CD4-positive, alpha-beta memory T cell (primary cell): Measurements from ENCODE around the gene SFT2D2. TPM values are rescaled to one million over a fixed set of nuclear protein-coding genes. Genes with fewer than 3 reads are reported as not detected.

Source experiments
- CTCF ChIA-PET: fragments of 350-600 bp; sonication (Branson Sonifier 250); formaldehyde crosslinking; loops from one replicate; lab custom pipeline; 2021; ENCODE audit warnings: inconsistent platforms; ENCODE audit not compliant: partially characterized antibody; lab: Charles Lee
- POLR2A ChIA-PET: fragments of 350-600 bp; sonication (Branson Sonifier 250); formaldehyde crosslinking; loops from one replicate; lab custom pipeline; 2021; ENCODE audit not compliant: partially characterized antibody; lab: Charles Lee
- DNase-seq, 5 donors: peaks; one replicate each; pipeline versions ENCODE4 v3.0.0 to v3.0.0-alpha.2; 2020 to 2022; ENCODE audit warnings: mixed read lengths in 1 of 5
- H3K27ac ChIP-seq: one replicate; pipeline ENCODE4 v1.7.0; 2013; ENCODE audit warnings: low read depth, low read length
- H3K27me3 ChIP-seq: 2 replicates; pipeline ENCODE4 v1.7.0; 2013; ENCODE audit warnings: mild to moderate bottlenecking, low read length, moderate library complexity; ENCODE audit not compliant: insufficient read depth
- H3K36me3 ChIP-seq: 2 replicates; pipeline ENCODE4 v1.7.0; 2013; ENCODE audit warnings: mild to moderate bottlenecking, low read length, moderate library complexity; ENCODE audit not compliant: insufficient read depth
- H3K4me1 ChIP-seq: 2 replicates; pipeline ENCODE4 v1.7.0; 2013; ENCODE audit warnings: mild to moderate bottlenecking, low read length, moderate library complexity; ENCODE audit not compliant: insufficient read depth
- H3K4me3 ChIP-seq, 2 donors: one replicate each; pipeline ENCODE4 v1.7.0; 2013; ENCODE audit warnings: low read length in 2 of 2, mild to moderate bottlenecking in 1 of 2
- H3K9me3 ChIP-seq, 2 donors: one replicate each; pipeline ENCODE4 v1.7.0; 2013; ENCODE audit warnings: low read length in 2 of 2, control low read depth in 1 of 2; ENCODE audit not compliant: control insufficient read depth in 1 of 2
- H3K27ac Mint-ChIP-seq, 7 donors: one replicate each; pipeline ENCODE4 v1.8.0; 2020 to 2021; ENCODE audit warnings: mixed read lengths in 7 of 7, mild to moderate bottlenecking in 6 of 7, inconsistent platforms in 3 of 7, moderate library complexity in 3 of 7
- H3K27me3 Mint-ChIP-seq, 2 donors: one replicate each; pipeline ENCODE4 v1.8.0; 2020 to 2021; ENCODE audit warnings: mixed read lengths in 2 of 2
- H3K36me3 Mint-ChIP-seq, 2 donors: one replicate each; pipeline ENCODE4 v1.8.0; 2020 to 2021; ENCODE audit warnings: mixed read lengths in 2 of 2, inconsistent platforms in 1 of 2, mild to moderate bottlenecking in 1 of 2
- H3K4me1 Mint-ChIP-seq, 4 donors: one replicate each; pipeline ENCODE4 v1.8.0; 2020 to 2021; ENCODE audit warnings: mixed read lengths in 4 of 4, mild to moderate bottlenecking in 1 of 4
- H3K4me3 Mint-ChIP-seq, 8 donors: one replicate each; pipeline ENCODE4 v1.8.0; 2020 to 2021; ENCODE audit warnings: mixed read lengths in 8 of 8, mild to moderate bottlenecking in 7 of 8, moderate library complexity in 6 of 8, inconsistent platforms in 3 of 8
- H3K9me3 Mint-ChIP-seq, 8 donors: one replicate each; pipeline ENCODE4 v1.8.0; 2020 to 2021; ENCODE audit warnings: mixed read lengths in 8 of 8, mild to moderate bottlenecking in 5 of 8, inconsistent platforms in 3 of 8, moderate library complexity in 1 of 8
- intact Hi-C: fragments of 100-400 bp; cut with micrococcal nuclease; formaldehyde crosslinking; loops from one replicate; pipeline ENCODE4 v1.15.1; 2023
- polyA plus RNA-seq, 2 donors: library from polyadenylated mRNA; unstranded; fragments of 300-500 nt; fragmentation: Illumina TruSeq; gene quantifications; one replicate each; pipeline ENCODE4 v1.2.3, GENCODE V29; 2021
- total RNA-seq, 2 experiments: library from RNA; stranded (reverse); gene quantifications; one replicate each; pipeline ENCODE4 v1.2.3, GENCODE V29; 2021

The SFT2D2 gene
- total and polyA plus RNA-seq, 4 experiments from 2014 or later = 13.6 to 63.2 (median 51.3) TPM

DNA sequence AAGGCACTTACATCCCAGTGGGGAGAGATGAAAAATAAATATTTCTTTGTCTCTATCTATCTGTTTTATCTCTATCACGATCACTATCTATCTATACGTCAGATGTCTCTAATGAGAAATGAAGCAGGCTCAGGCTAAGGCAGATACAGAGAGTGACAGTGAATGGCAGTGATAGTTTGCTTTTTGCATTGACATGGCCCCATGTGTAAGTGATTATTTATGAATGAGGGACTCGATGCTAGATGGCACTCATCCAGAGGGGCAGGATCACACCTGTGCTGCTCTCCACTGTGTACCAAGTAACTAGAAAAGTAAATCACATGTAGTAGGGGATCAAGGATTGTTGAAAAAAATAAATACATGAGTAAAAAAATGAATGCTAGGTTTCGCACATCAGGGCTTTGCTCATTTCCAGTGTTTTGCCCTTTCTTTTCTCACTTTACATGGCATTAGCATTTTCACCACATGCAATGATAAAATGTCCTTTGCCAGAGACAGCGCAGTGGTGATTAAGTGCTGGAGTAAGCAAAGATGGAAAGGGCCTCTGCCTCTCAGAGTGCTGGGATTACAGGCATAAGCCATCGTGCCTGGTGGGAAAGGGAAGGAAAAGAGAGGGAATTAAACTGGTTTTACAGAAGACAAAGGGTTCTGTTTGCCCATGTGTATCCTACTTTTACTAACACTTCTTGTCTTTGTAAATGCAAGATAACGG is 71.4 kb downstream of the SFT2D2 start:
- H3K27me3 Mint-ChIP-seq = no peaks in the 10 kb centered on the region
- intact Hi-C loops = no loop called here
- H3K9me3 Mint-ChIP-seq = no peaks in the 10 kb centered on the region

DNA sequence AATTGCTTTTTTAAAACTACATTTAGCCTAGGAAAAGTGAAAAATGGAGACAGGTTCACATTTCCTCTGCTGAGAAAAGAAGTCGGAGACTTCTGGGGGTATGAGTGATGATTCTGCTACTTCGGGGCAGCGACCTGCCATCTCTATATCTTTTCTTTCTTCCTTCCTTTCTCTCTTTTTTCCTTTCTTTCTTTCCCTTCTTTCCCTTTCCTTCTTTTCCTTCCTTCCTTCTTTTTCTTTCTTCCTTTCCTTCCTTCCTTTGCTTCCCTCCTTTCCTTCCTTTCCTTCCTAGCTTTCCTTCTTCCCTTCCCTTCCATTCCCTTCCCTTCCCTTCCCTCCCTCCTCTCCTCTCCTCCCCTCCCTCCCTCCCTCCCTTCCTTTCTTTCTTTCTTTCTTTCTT is 72.6 kb downstream of the SFT2D2 start:
- Histone ChIP-seq H3K9me3 (no peaks in the 10 kb centered on the region), H3K36me3 (no peaks in the 10 kb centered on the region), H3K4me1 (no peaks in the 10 kb centered on the region), H3K27ac (no peak overlapping the region), H3K27me3 (no peaks in the 10 kb centered on the region), H3K4me3 (no peak overlapping the region)
- Mint-ChIP-seq H3K36me3 (peaks cover 11 to 30% of the 10 kb centered on the region in 2 donors), H3K27me3 (no peaks in the 10 kb centered on the region), H3K27ac (no peak overlapping the region), H3K9me3 (no peaks in the 10 kb centered on the region), H3K4me3 (no peak overlapping the region), H3K4me1 (no peaks in the 10 kb centered on the region)
- ChIA-PET POLR2A (no interaction called here), CTCF (no interaction called here)
- intact Hi-C loops = no loop called here
- DNase-seq = no peak

More for the DNA sequence above, 71.4 kb downstream of the SFT2D2 start:
- Mint-ChIP-seq H3K4me1 (no peaks in the 10 kb centered on the region), H3K4me3 (no peak overlapping the region), H3K36me3 (peaks cover 11 to 32% of the 10 kb centered on the region in 2 donors), H3K27ac (no peak overlapping the region)
- Histone ChIP-seq H3K4me1 (no peaks in the 10 kb centered on the region), H3K27ac (no peak overlapping the region), H3K27me3 (no peaks in the 10 kb centered on the region), H3K4me3 (no peak overlapping the region), H3K9me3 (no peaks in the 10 kb centered on the region), H3K36me3 (no peaks in the 10 kb centered on the region)
- CTCF ChIA-PET = no interaction called here
- POLR2A ChIA-PET = no interaction called here
- DNase-seq = no peak

DNA sequence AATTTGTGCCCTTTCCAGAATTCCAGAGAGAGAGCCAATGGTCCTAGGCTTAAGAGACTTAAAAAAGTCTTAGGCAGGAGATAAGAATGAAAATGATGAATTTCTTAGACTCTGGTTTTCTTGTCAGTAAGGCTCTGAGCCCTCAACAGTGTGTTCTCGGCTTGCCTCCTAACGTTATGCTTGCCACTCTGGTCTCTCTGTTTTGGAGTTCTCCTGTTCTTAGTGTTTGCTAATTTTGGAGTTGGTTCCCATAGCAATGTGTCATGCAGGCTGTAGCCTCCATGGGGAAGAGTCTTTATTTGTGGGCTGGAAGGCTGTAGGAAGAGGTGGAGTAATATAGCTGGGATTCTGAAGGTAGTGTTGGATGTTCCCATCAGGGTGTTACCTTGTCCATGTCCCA is 74.8 kb downstream of the SFT2D2 start:
- no peaks in the 10 kb centered on the region for H3K4me1 Mint-ChIP-seq
- Histone ChIP-seq H3K27me3 (no peaks in the 10 kb centered on the region), H3K4me1 (no peaks in the 10 kb centered on the region), H3K36me3 (no peaks in the 10 kb centered on the region), H3K4me3 (no peak overlapping the region), H3K27ac (no peak overlapping the region), H3K9me3 (no peaks in the 10 kb centered on the region)
- no peak overlapping the region for H3K27ac Mint-ChIP-seq
- DNase-seq = no peak
- H3K27me3 Mint-ChIP-seq = no peaks in the 10 kb centered on the region
- peaks cover 13 to 35% of the 10 kb centered on the region in 2 donors for H3K36me3 Mint-ChIP-seq
- H3K4me3 Mint-ChIP-seq = no peak overlapping the region
- H3K9me3 Mint-ChIP-seq = no peaks in the 10 kb centered on the region
- intact Hi-C loops = no loop called here
- ChIA-PET POLR2A (no interaction called here), CTCF (no interaction called here)

DNA sequence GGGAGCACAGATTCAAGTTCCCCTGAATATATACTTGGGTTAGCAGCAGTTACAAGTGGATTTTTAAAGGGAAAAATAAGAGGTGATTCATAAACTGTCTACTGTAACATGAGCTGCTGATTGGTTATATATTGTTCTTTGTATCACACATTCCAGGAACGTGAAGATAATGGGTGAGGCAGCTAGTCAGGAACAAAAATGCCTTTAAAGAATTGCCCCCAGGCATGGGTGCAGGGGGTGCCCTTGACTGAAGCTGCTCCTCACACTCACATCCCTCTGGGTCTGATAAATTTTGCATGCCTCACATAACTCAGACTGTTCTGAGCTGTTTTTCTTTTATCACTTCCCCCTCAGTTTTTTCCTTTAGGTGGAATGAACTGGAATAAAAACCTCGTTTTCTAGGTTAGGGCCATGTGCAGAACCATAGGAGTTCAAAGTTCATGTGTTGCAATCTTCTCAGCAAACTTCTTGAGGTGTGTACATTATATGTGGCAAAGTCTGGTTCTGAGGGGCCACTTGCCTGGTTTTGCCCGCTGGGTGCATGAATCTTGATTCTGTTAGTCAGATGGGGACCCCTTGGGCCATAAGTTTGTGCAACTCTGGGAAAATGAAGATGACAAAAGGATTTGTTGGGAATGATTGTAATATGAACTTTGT is 76.0 kb downstream of the SFT2D2 start:
- intact Hi-C loops = no loop called here
- H3K27me3 Mint-ChIP-seq = no peaks in the 10 kb centered on the region
- no peak for DNase-seq
- Histone ChIP-seq H3K36me3 (no peaks in the 10 kb centered on the region), H3K4me3 (no peak overlapping the region), H3K4me1 (no peaks in the 10 kb centered on the region), H3K27me3 (no peaks in the 10 kb centered on the region), H3K9me3 (no peaks in the 10 kb centered on the region), H3K27ac (no peak overlapping the region)
- no peaks in the 10 kb centered on the region for H3K9me3 Mint-ChIP-seq
- CTCF ChIA-PET = no interaction called here
- H3K4me3 Mint-ChIP-seq = no peak overlapping the region
- H3K27ac Mint-ChIP-seq = no peak overlapping the region
- peaks cover 23 to 36% of the 10 kb centered on the region in 2 donors for H3K36me3 Mint-ChIP-seq
- POLR2A ChIA-PET = interaction anchor here (0.8 kb wide), 1 partner anchor 14 kb away, joined by 3 read pairs; no protein-coding TSS in a partner anchor
- no peaks in the 10 kb centered on the region for H3K4me1 Mint-ChIP-seq

Other genes with a start within 250 kb of the SFT2D2 start
- gene GPR161, start 89.1 kb upstream of the SFT2D2 start, total RNA-seq = under 1 TPM in 1 of 2 experiments, not detected in 1; 0.12 TPM
- under 1 TPM; 0.09 to 0.10 TPM for gene GPR161, start 89.1 kb upstream of the SFT2D2 start, polyA plus RNA-seq
- 10 to 100 TPM; 23.8 to 28.3 TPM for gene TIPRL, start 47.0 kb upstream of the SFT2D2 start, total RNA-seq
- 10 to 100 TPM; 36.3 to 37.8 TPM for gene TIPRL, start 47.0 kb upstream of the SFT2D2 start, polyA plus RNA-seq
- gene TBX19, start 54.9 kb downstream of the SFT2D2 start, total RNA-seq = 1 to 10 TPM; 3.6 to 4.3 TPM
- gene TBX19, start 54.9 kb downstream of the SFT2D2 start, polyA plus RNA-seq = 1 to 10 TPM; 1.3 to 2.5 TPM